GM18870 (cell line): ENCODE measurements around the gene TMEM89.

ENCODE experiments used
- ATAC-seq: cut with Tn5 transposase; IDR thresholded peaks from one replicate; pipeline ENCODE4 v1.9.1; 2021; ENCODE audit warnings: moderate library complexity; ENCODE audit not compliant: unreplicated experiment

TMEM89 gene

GRCh38 chr3:48619541-48620524 lies 1.7 kb downstream of the TMEM89 start:
- no peak for ATAC-seq

GRCh38 chr3:48617559-48617958 lies 4.0 kb downstream of the TMEM89 start:
- ATAC-seq = no peak

GRCh38 chr3:48614044-48614443 lies 7.5 kb downstream of the TMEM89 start:
- ATAC-seq = no peak

- no peak for ATAC-seq
Observed at GRCh38 chr3:48612309-48612708, 9.3 kb downstream of the TMEM89 start.

- peak; percentile 78 for ATAC-seq
Observed at GRCh38 chr3:48609088-48610005, 12.2 kb downstream of the TMEM89 start, which contains the start of gene UQCRC1. Gene UQCRC1 (minus strand): TSS chr3:48609646. CDS start chr3:48609620, 26 bp downstream.

- no peak for ATAC-seq
Observed at GRCh38 chr3:48607519-48607918, 14.1 kb downstream of the TMEM89 start.

- no peak for ATAC-seq
Observed at GRCh38 chr3:48601622-48601994, 20.0 kb downstream of the TMEM89 start.

GRCh38 chr3:48600711-48601621 lies 20.6 kb downstream of the TMEM89 start:
- ATAC-seq = no peak

- ATAC-seq = no peak
Observed at GRCh38 chr3:48599509-48600285, 21.9 kb downstream of the TMEM89 start.

- ATAC-seq = no peak
Observed at GRCh38 chr3:48599077-48599501, 22.5 kb downstream of the TMEM89 start.

- no peak for ATAC-seq
Observed at GRCh38 chr3:48598323-48599076, 23.1 kb downstream of the TMEM89 start.

GRCh38 chr3:48597408-48597800 lies 24.2 kb downstream of the TMEM89 start:
- no peak for ATAC-seq

GRCh38 chr3:48596676-48597407 lies 24.7 kb downstream of the TMEM89 start:
- no peak for ATAC-seq

GRCh38 chr3:48596157-48596556 lies 25.4 kb downstream of the TMEM89 start:
- ATAC-seq = no peak

GRCh38 chr3:48595526-48596121 lies 25.9 kb downstream of the TMEM89 start:
- no peak for ATAC-seq

GRCh38 chr3:48595075-48595525 lies 26.5 kb downstream of the TMEM89 start, which contains the start of gene COL7A1:
Gene COL7A1 (minus strand): TSS chr3:48595329. CDS start chr3:48595159, 170 bp downstream.
- no peak for ATAC-seq

GRCh38 chr3:48594417-48595049 lies 27.0 kb downstream of the TMEM89 start:
- ATAC-seq = no peak
